Activated naive CD4-positive, alpha-beta T cell treated with anti-CD3 and anti-CD28 coated beads, Interleukin-2, amount 10 ng/mL, durations not matched to agents 5 hours and 36 hours (primary cell): ENCODE results near the gene FAM180A. TPM values are rescaled to one million over a fixed set of nuclear protein-coding genes. Genes with fewer than 3 reads are reported as not detected.

Experiments used
- total RNA-seq, 2 experiments: library from RNA; stranded (reverse); gene quantifications; one replicate each; pipeline ENCODE4 v1.2.3, GENCODE V29; 2021

The FAM180A gene
- total RNA-seq = not detected

GRCh38 chr7:135748770-135749169, at the start of gene FAM180A:
Gene FAM180A, minus strand, starts transcription at chr7:135748813. Its CDS starts 233 bp downstream, at chr7:135748580.

GRCh38 chr7:135728136-135728669, 20.4 kb downstream of the FAM180A start, which contains the start of gene SLC13A4:
Gene SLC13A4, minus strand, starts transcription at chr7:135728186. Its CDS starts 690 bp downstream, at chr7:135727496.

Other genes starting within 250 kb of the FAM180A start
- 10 to 100 TPM; 22.2 to 24.9 TPM for gene CNOT4, start 238.7 kb downstream of the FAM180A start, total RNA-seq
- gene NUP205, start 190.9 kb downstream of the FAM180A start, total RNA-seq = 10 to 100 TPM; 72.3 to 72.4 TPM
- gene STMP1, start 86.3 kb downstream of the FAM180A start, total RNA-seq = 10 to 100 TPM; 24.2 to 25.3 TPM
- not detected for gene SLC13A4, start 20.6 kb downstream of the FAM180A start, total RNA-seq
- gene MTPN, start 228.5 kb upstream of the FAM180A start, total RNA-seq = 100 to 1,000 TPM; 144 to 145 TPM